NCI-H187 treated with DMSO at 0.1 percent for 48 hours (cell line): Measurements from ENCODE around the gene STX16.
"Not testable (repeated sequence)": the region's sequence is repeated elsewhere in the genome, so short reads cannot be mapped to it uniquely, and the experiment has no call there.

Experiments
- DNase-seq: peaks from one replicate; lab custom pipeline; 2025; lab: John Stamatoyannopoulos, UW

The STX16 gene

GRCh38 chr20:58722877-58723627, 72.0 kb downstream of the STX16 start:
- DNase-seq: no peak

DNA sequence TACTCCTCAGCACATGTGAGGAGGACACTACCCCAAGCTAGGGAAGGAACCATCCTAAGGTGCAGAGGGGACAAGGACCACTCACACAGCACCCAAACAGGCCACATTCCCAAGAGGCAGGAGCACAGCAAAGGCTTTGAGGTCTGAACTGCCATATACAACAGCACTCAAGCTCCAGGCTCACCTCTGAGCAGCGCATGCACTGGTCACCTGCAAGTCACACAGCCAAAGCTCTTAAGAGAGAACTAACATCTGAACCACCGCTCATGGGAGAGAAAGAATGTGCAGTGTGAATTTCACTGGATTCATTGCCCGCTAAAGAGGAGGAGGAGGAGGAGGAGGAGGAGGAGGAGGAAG, 72.5 kb downstream of the STX16 start:
- no peak for DNase-seq

DNA sequence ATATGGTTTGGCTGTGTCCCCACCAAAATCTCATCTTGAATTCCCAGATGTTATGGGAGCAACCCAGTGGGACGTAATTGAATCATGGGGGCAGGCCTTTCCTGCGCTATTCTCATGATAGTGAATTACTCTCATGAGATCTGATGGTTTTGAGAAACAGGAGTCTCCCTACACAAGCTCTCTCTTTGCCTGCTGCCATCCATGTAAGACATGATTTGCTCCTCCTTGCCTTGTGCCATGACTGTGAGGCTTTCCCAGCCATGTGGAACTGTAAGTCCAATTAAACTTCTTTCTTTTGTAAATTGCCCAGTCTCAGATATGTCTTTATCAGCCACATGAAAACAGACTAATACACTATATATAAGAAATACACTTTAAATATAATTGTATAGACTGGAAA, 75.1 kb downstream of the STX16 start:
- not testable (repeated sequence) for DNase-seq
